Measurements from ENCODE around the gene TNS4.

The TNS4 gene

GRCh38 chr17:40470932-40471828, 30.2 kb downstream of the TNS4 start:
- Histone ChIP-seq H3K79me2 (ENCODE audit: control insufficient read depth, insufficient read depth, low read length, unreplicated experiment) (no peaks in the 10 kb centered on the region), H3K36me3 (ENCODE audit: insufficient read depth, low read length) (no peaks in the 10 kb centered on the region), H3K4me1 (ENCODE audit: control insufficient read depth, insufficient read depth, low read length, unreplicated experiment) (peaks cover 9% of the 10 kb centered on the region), H2AFZ (ENCODE audit: low read length, unreplicated experiment) (no peak overlapping the region), H3K27me3 (ENCODE audit: insufficient read depth, low read length) (no peaks in the 10 kb centered on the region), H3K4me3 (ENCODE audit: low read depth, low read length) (no peak overlapping the region), H3K27ac (ENCODE audit: low read depth, low read length) (peak overlapping the region; percentile 29)

- Histone ChIP-seq H3K79me2 (ENCODE audit: control insufficient read depth, insufficient read depth, low read length, unreplicated experiment) (no peaks in the 10 kb centered on the region), H3K27me3 (ENCODE audit: insufficient read depth, low read length) (no peaks in the 10 kb centered on the region), H3K36me3 (ENCODE audit: insufficient read depth, low read length) (no peaks in the 10 kb centered on the region), H2AFZ (ENCODE audit: low read length, unreplicated experiment) (no peak overlapping the region), H3K4me1 (ENCODE audit: control insufficient read depth, insufficient read depth, low read length, unreplicated experiment) (peaks cover 9% of the 10 kb centered on the region), H3K27ac (ENCODE audit: low read depth, low read length) (no peak overlapping the region), H3K4me3 (ENCODE audit: low read depth, low read length) (no peak overlapping the region)
These were observed 31.4 kb downstream of the TNS4 start for GRCh38 chr17:40469805-40470675.

- Histone ChIP-seq H2AFZ (ENCODE audit: low read length, unreplicated experiment) (no peak overlapping the region), H3K36me3 (ENCODE audit: insufficient read depth, low read length) (no peaks in the 10 kb centered on the region), H3K27me3 (ENCODE audit: insufficient read depth, low read length) (no peaks in the 10 kb centered on the region), H3K4me1 (ENCODE audit: control insufficient read depth, insufficient read depth, low read length, unreplicated experiment) (peaks cover 9% of the 10 kb centered on the region), H3K79me2 (ENCODE audit: control insufficient read depth, insufficient read depth, low read length, unreplicated experiment) (no peaks in the 10 kb centered on the region), H3K27ac (ENCODE audit: low read depth, low read length) (no peak overlapping the region), H3K4me3 (ENCODE audit: low read depth, low read length) (no peak overlapping the region)
These were observed 32.9 kb downstream of the TNS4 start for GRCh38 chr17:40468560-40468959.

GRCh38 chr17:40467281-40467867, 34.0 kb downstream of the TNS4 start:
- H3K36me3 ChIP-seq (ENCODE audit: insufficient read depth, low read length): no peaks in the 10 kb centered on the region
- H2AFZ ChIP-seq (ENCODE audit: low read length, unreplicated experiment): no peak overlapping the region
- H3K4me3 ChIP-seq (ENCODE audit: low read depth, low read length): no peak overlapping the region
- H3K4me1 ChIP-seq (ENCODE audit: control insufficient read depth, insufficient read depth, low read length, unreplicated experiment): peaks cover 9% of the 10 kb centered on the region
- no peaks in the 10 kb centered on the region for H3K79me2 ChIP-seq (ENCODE audit: control insufficient read depth, insufficient read depth, low read length, unreplicated experiment)
- H3K27ac ChIP-seq (ENCODE audit: low read depth, low read length): no peak overlapping the region
- H3K27me3 ChIP-seq (ENCODE audit: insufficient read depth, low read length): no peaks in the 10 kb centered on the region

GRCh38 chr17:40466298-40466971, 35.0 kb downstream of the TNS4 start:
- Histone ChIP-seq H3K27ac (ENCODE audit: low read depth, low read length) (no peak overlapping the region), H3K4me3 (ENCODE audit: low read depth, low read length) (no peak overlapping the region), H3K36me3 (ENCODE audit: insufficient read depth, low read length) (no peaks in the 10 kb centered on the region), H3K4me1 (ENCODE audit: control insufficient read depth, insufficient read depth, low read length, unreplicated experiment) (peaks cover 7% of the 10 kb centered on the region), H2AFZ (ENCODE audit: low read length, unreplicated experiment) (no peak overlapping the region), H3K79me2 (ENCODE audit: control insufficient read depth, insufficient read depth, low read length, unreplicated experiment) (no peaks in the 10 kb centered on the region), H3K27me3 (ENCODE audit: insufficient read depth, low read length) (no peaks in the 10 kb centered on the region)

- H2AFZ ChIP-seq (ENCODE audit: low read length, unreplicated experiment): no peak overlapping the region
- no peaks in the 10 kb centered on the region for H3K79me2 ChIP-seq (ENCODE audit: control insufficient read depth, insufficient read depth, low read length, unreplicated experiment)
- no peaks in the 10 kb centered on the region for H3K27me3 ChIP-seq (ENCODE audit: insufficient read depth, low read length)
- no peak overlapping the region for H3K27ac ChIP-seq (ENCODE audit: low read depth, low read length)
- no peaks in the 10 kb centered on the region for H3K36me3 ChIP-seq (ENCODE audit: insufficient read depth, low read length)
- no peak overlapping the region for H3K4me3 ChIP-seq (ENCODE audit: low read depth, low read length)
- peaks cover 7% of the 10 kb centered on the region for H3K4me1 ChIP-seq (ENCODE audit: control insufficient read depth, insufficient read depth, low read length, unreplicated experiment)
These were observed 37.0 kb downstream of the TNS4 start for GRCh38 chr17:40464392-40464855.

GRCh38 chr17:40463122-40463550, 38.3 kb downstream of the TNS4 start:
- Histone ChIP-seq H3K36me3 (ENCODE audit: insufficient read depth, low read length) (no peaks in the 10 kb centered on the region; the same call in 1 of the 2 replicates), H3K27me3 (ENCODE audit: insufficient read depth, low read length) (no peaks in the 10 kb centered on the region), H3K4me1 (ENCODE audit: control insufficient read depth, insufficient read depth, low read length, unreplicated experiment) (peaks cover 20% of the 10 kb centered on the region), H2AFZ (ENCODE audit: low read length, unreplicated experiment) (no peak overlapping the region), H3K79me2 (ENCODE audit: control insufficient read depth, insufficient read depth, low read length, unreplicated experiment) (no peaks in the 10 kb centered on the region), H3K27ac (ENCODE audit: low read depth, low read length) (peak overlapping the region; percentile 28), H3K4me3 (ENCODE audit: low read depth, low read length) (no peak overlapping the region)

- H3K4me3 ChIP-seq (ENCODE audit: low read depth, low read length): no peak overlapping the region
- H3K27ac ChIP-seq (ENCODE audit: low read depth, low read length): peak overlapping the region; percentile 28
- peaks cover 4% of the 10 kb centered on the region; the same call in 1 of the 2 replicates for H3K36me3 ChIP-seq (ENCODE audit: insufficient read depth, low read length)
- no peaks in the 10 kb centered on the region for H3K79me2 ChIP-seq (ENCODE audit: control insufficient read depth, insufficient read depth, low read length, unreplicated experiment)
- no peak overlapping the region for H2AFZ ChIP-seq (ENCODE audit: low read length, unreplicated experiment)
- no peaks in the 10 kb centered on the region for H3K27me3 ChIP-seq (ENCODE audit: insufficient read depth, low read length)
- peaks cover 26% of the 10 kb centered on the region for H3K4me1 ChIP-seq (ENCODE audit: control insufficient read depth, insufficient read depth, low read length, unreplicated experiment)
These were observed 38.9 kb downstream of the TNS4 start for GRCh38 chr17:40462343-40463121.

- H3K36me3 ChIP-seq (ENCODE audit: insufficient read depth, low read length): peaks cover 9% of the 10 kb centered on the region; the same call in 1 of the 2 replicates
- peak overlapping the region; percentile 15 for H3K27ac ChIP-seq (ENCODE audit: low read depth, low read length)
- H3K79me2 ChIP-seq (ENCODE audit: control insufficient read depth, insufficient read depth, low read length, unreplicated experiment): no peaks in the 10 kb centered on the region
- H2AFZ ChIP-seq (ENCODE audit: low read length, unreplicated experiment): no peak overlapping the region
- peaks cover 32% of the 10 kb centered on the region for H3K4me1 ChIP-seq (ENCODE audit: control insufficient read depth, insufficient read depth, low read length, unreplicated experiment)
- H3K4me3 ChIP-seq (ENCODE audit: low read depth, low read length): no peak overlapping the region
- H3K27me3 ChIP-seq (ENCODE audit: insufficient read depth, low read length): no peaks in the 10 kb centered on the region
These were observed 39.6 kb downstream of the TNS4 start for GRCh38 chr17:40461732-40462342.
